B cell (primary cell): ENCODE data around the gene SERPINA12. TPM values are rescaled to one million over a fixed set of nuclear protein-coding genes. Genes with fewer than 3 reads are reported as not detected.

Experiments used
- ATAC-seq: fragments of 200-7000 bp; cut with Tn5 transposase; one replicate; pipeline ENCODE4 v1.10.0; 2021; ENCODE audit warnings: low read depth, mild to moderate bottlenecking, moderate number of reproducible peaks, moderate library complexity
- CTCF ChIA-PET: fragments of 350-600 bp; sonication (Branson Sonifier 250); formaldehyde crosslinking; loops from one replicate; lab custom pipeline; 2021; ENCODE audit warnings: antibody characterized with exemption, inconsistent platforms; lab: Charles Lee
- POLR2A ChIA-PET: fragments of 350-600 bp; sonication (Branson Sonifier 250); formaldehyde crosslinking; loops from one replicate; lab custom pipeline; 2021; ENCODE audit warnings: antibody characterized with exemption; lab: Charles Lee
- DNase-seq: peaks from one replicate; pipeline ENCODE4 v3.0.0; 2013
- H2AFZ ChIP-seq: 2 replicates; pipeline ENCODE4 v1.6.1; 2012; ENCODE audit warnings: mild to moderate bottlenecking, low read depth, low read length; ENCODE audit not compliant: insufficient read depth, poor library complexity, severe bottlenecking
- H3K27ac ChIP-seq, 2 donors: 1 replicate in 1 of 2; 2 replicates in 1 of 2; pipeline ENCODE4 v1.5.1; 2012 to 2013; ENCODE audit warnings: low read length in 2 of 2, mild to moderate bottlenecking in 2 of 2, moderate library complexity in 1 of 2
- H3K27me3 ChIP-seq, 4 experiments: fragments of 200-600 bp in 1 of 4; sonication (generic) in 1 of 4; replicated peaks in 1 of 4; 1 replicate in 2 of 4; 2 replicates in 2 of 4; pipeline versions ENCODE4 v1.6.1 to v1.7.0; 2013 to 2016; ENCODE audit warnings: low read length in 3 of 4, mild to moderate bottlenecking in 2 of 4, mixed read lengths in 1 of 4, moderate library complexity in 1 of 4; ENCODE audit not compliant: insufficient read depth in 4 of 4, control insufficient read depth in 3 of 4; ENCODE audit errors: control extremely low read depth in 1 of 4
- H3K36me3 ChIP-seq, 2 experiments: replicated peaks in 1 of 2; 1 replicate in 1 of 2; 2 replicates in 1 of 2; pipeline versions ENCODE4 v1.6.1 to v1.7.1; 2013; ENCODE audit warnings: low read length in 1 of 2; ENCODE audit not compliant: insufficient read depth in 2 of 2, control insufficient read depth in 1 of 2; ENCODE audit errors: control extremely low read depth in 1 of 2, extremely low read depth in 1 of 2
- H3K4me1 ChIP-seq, 2 donors: fragments of 200-600 bp in 1 of 2; sonication (generic) in 1 of 2; 1 replicate in 1 of 2; 2 replicates in 1 of 2; pipeline versions ENCODE4 v1.5.1 to v1.6.1; 2013 to 2017; ENCODE audit warnings: low read length in 2 of 2; ENCODE audit not compliant: control insufficient read depth in 2 of 2, insufficient read depth in 2 of 2
- H3K4me2 ChIP-seq: replicated peaks from 2 replicates; pipeline ENCODE3; 2012; ENCODE audit warnings: mild to moderate bottlenecking, low read depth, low read length; ENCODE audit not compliant: poor library complexity, severe bottlenecking
- H3K4me3 ChIP-seq, 5 experiments: fragments of 200-600 bp in 1 of 5; sonication (generic) in 1 of 5; 1 replicate in 3 of 5; 2 replicates in 2 of 5; pipeline versions ENCODE4 v1.5.1 to v1.7.0; 2011 to 2016; ENCODE audit warnings: low read length in 4 of 5, mild to moderate bottlenecking in 4 of 5, low read depth in 2 of 5, control low read depth in 1 of 5, moderate library complexity in 1 of 5; ENCODE audit not compliant: insufficient read depth in 1 of 5; ENCODE audit errors: control extremely low read depth in 1 of 5, extremely low read depth in 1 of 5
- H3K79me2 ChIP-seq: fragments of 200-600 bp; sonication (generic); one replicate; pipeline ENCODE4 v1.6.0; 2016; ENCODE audit warnings: low read length; ENCODE audit not compliant: control insufficient read depth, insufficient read depth
- H3K9ac ChIP-seq: fragments of 200-600 bp; sonication (generic); 2 replicates; pipeline ENCODE4 v1.6.1; 2017; ENCODE audit warnings: mild to moderate bottlenecking, low read length, moderate library complexity
- H3K9me3 ChIP-seq, 3 donors: one replicate each; pipeline versions ENCODE4 v1.6.1 to v1.7.1; 2013; ENCODE audit warnings: low read length in 2 of 3; ENCODE audit not compliant: control insufficient read depth in 2 of 3, insufficient read depth in 1 of 3; ENCODE audit errors: control extremely low read depth in 1 of 3
- H4K20me1 ChIP-seq: 2 replicates; pipeline ENCODE4 v1.6.0; 2012; ENCODE audit warnings: mild to moderate bottlenecking, low read length; ENCODE audit not compliant: insufficient read depth, control insufficient read depth, poor library complexity, severe bottlenecking
- H3K27ac Mint-ChIP-seq: one replicate; pipeline ENCODE4 v1.8.0; 2021; ENCODE audit warnings: mixed read lengths
- H3K27me3 Mint-ChIP-seq: one replicate; pipeline ENCODE4 v1.8.0; 2021; ENCODE audit warnings: mixed read lengths
- H3K4me1 Mint-ChIP-seq: one replicate; pipeline ENCODE4 v1.8.0; 2021; ENCODE audit warnings: mixed read lengths
- H3K4me3 Mint-ChIP-seq: one replicate; pipeline ENCODE4 v1.8.0; 2021; ENCODE audit warnings: mixed read lengths
- H3K9me3 Mint-ChIP-seq: one replicate; pipeline ENCODE4 v1.8.0; 2022; ENCODE audit warnings: mixed read lengths; ENCODE audit not compliant: insufficient read depth
- CTCF ChIP-seq: fragments of 200-600 bp; IDR thresholded peaks from one replicate; pipeline ENCODE4 v1.8.0; 2022; ENCODE audit warnings: antibody characterized with exemption, mild to moderate bottlenecking
- EZH2 ChIP-seq: IDR thresholded peaks from 2 replicates; pipeline ENCODE4 v1.6.1; 2012; ENCODE audit warnings: borderline replicate concordance, low read depth, mild to moderate bottlenecking, moderate library complexity, low read length; ENCODE audit not compliant: insufficient read depth, poor library complexity, severe bottlenecking
- WGBS: methylation state at CpG from one replicate; pipeline ENCODE4 v1.1.5; 2013; ENCODE audit warnings: missing lambda C conversion rate; ENCODE audit not compliant: insufficient coverage; 5-methylcytosine and 5-hydroxymethylcytosine counted together
- intact Hi-C: fragments of 100-400 bp; cut with micrococcal nuclease; formaldehyde crosslinking; loops from one replicate; pipeline ENCODE4 v1.10.0; 2022
- polyA plus RNA-seq: library from polyadenylated mRNA; depleted of rRNA; stranded (reverse); fragments of >200 nt; gene quantifications from 2 replicates; pipeline ENCODE4 v1.2.3, GENCODE V29; 2012
- total RNA-seq, 2 donors: library from RNA; stranded (reverse); fragments of 120-200 nt in 1 of 2; gene quantifications; 1 replicate in 1 of 2; 2 replicates in 1 of 2; pipeline versions ENCODE4 v1.2.3 to v1.2.4, GENCODE V29; 2013 to 2022

Gene SERPINA12
- total and polyA plus RNA-seq, 2 donors (not counting 1 experiment from before 2014, with no cell fraction given), result not detected

DNA sequence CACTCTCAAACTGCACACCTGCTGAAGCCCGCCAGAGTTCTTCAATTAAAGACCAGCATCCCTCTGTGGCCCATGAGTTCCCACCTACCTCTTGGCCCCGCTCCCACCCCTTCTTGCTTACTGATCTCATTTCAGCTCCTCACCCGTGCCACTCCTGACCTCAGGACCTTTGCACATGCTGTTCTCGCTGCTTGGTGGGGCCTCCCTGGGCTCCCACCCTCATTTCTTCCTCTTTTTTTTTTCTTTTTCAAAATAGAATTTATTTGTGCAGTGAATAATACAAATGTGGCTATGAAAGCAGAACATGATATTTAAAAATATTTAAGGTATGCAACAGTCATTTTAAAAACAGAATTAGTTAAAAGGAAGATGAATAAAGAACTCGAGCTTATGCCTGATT, 24.8 kb downstream of the SERPINA12 start:
- WGBS, result 56% methylated on average over 2 of the region's 5 CpGs
- ATAC-seq (no peak), DNase-seq (no peak)
- Histone ChIP-seq H3K4me1 (peaks cover 0 to 13% of the 10 kb centered on the region in 2 donors), H3K4me3 (no peak overlapping the region), H3K79me2 (no peaks in the 10 kb centered on the region), H3K9me3 (peaks cover 0 to 14% (median 3%) of the 10 kb centered on the region in 3 donors), H3K36me3 (no peaks in the 10 kb centered on the region), H3K27ac (no peak overlapping the region), H3K4me2 (no peak overlapping the region), H3K27me3 (peaks cover 0 to 14% (median 4%) of the 10 kb centered on the region in 4 experiments), H4K20me1 (no peaks in the 10 kb centered on the region), H3K9ac (no peak overlapping the region), H2AFZ (no peak overlapping the region)
- ChIA-PET CTCF (interaction anchor here (0.6 to 7.3 kb wide), 8 partner anchors 8 to 309 kb away, joined by 3 to 73 read pairs (median 12); partner anchors contain the start of gene SERPINA9), POLR2A (no interaction called here)
- Mint-ChIP-seq H3K4me3 (no peak overlapping the region), H3K4me1 (peaks cover 41% of the 10 kb centered on the region), H3K27ac (no peak overlapping the region), H3K27me3 (peaks cover 29% of the 10 kb centered on the region), H3K9me3 (no peaks in the 10 kb centered on the region)
- intact Hi-C loops, result loop anchor here (10.0 kb wide), 1 partner anchor 140 kb away; no protein-coding TSS in a partner anchor
- no peak for TF ChIP-seq EZH2

DNA sequence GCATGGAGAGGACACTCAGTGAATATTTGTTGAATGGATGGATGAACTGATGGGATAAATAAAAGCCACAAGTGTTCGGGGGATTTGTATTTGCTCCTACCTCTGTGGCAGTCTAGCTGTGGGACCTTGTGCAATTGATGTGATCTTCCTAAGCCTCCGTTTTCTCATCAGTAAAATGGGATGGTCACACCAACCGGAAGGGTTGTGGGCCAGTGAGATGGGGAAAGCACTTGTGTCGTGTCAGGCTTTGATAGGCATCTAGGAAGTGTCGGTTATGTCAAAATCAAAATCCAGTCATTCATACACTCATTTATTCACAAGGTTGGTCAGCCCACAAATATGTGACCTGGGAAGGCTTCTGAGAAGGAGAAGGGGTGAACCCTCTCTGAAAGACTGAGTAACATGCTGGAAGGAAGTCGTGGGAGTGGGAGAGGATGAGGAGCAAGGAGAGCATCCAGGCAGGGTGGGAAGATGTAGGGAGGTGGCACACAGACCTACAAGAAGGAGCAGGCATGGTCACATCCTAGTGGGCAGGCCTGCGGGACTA, 25.5 kb downstream of the SERPINA12 start:
- Histone ChIP-seq H3K27me3 (peaks cover 0 to 14% (median 4%) of the 10 kb centered on the region in 4 experiments), H3K27ac (no peak overlapping the region), H3K4me2 (no peak overlapping the region), H3K9ac (no peak overlapping the region), H3K4me1 (peaks cover 0 to 13% of the 10 kb centered on the region in 2 donors), H3K79me2 (no peaks in the 10 kb centered on the region), H2AFZ (no peak overlapping the region), H4K20me1 (no peaks in the 10 kb centered on the region), H3K36me3 (no peaks in the 10 kb centered on the region), H3K4me3 (no peak overlapping the region), H3K9me3 (peaks cover 0 to 21% (median 9%) of the 10 kb centered on the region in 3 donors)
- H3K9me3 Mint-ChIP-seq, result no peaks in the 10 kb centered on the region
- ChIA-PET POLR2A (no interaction called here), CTCF (interaction anchor here (7.3 kb wide), 1 partner anchor 51 kb away, joined by 73 read pairs; no protein-coding TSS in a partner anchor)
- H3K4me1 Mint-ChIP-seq, result peaks cover 41% of the 10 kb centered on the region
- TF ChIP-seq EZH2 (no peak), CTCF (no peak)
- no peak overlapping the region for H3K4me3 Mint-ChIP-seq
- H3K27ac Mint-ChIP-seq, result no peak overlapping the region
- 70% methylated on average over 5 of the region's 7 CpGs for WGBS
- intact Hi-C loops, result loop anchor here (10.0 kb wide), 1 partner anchor 139 kb away; no protein-coding TSS in a partner anchor
- DNase-seq (no peak), ATAC-seq (no peak)
- peaks cover 29% of the 10 kb centered on the region for H3K27me3 Mint-ChIP-seq
